ENCODE measurements around the gene GPR12. TPM values are rescaled to one million over a fixed set of nuclear protein-coding genes. Genes with fewer than 3 reads are reported as not detected.

The GPR12 gene, protein sequence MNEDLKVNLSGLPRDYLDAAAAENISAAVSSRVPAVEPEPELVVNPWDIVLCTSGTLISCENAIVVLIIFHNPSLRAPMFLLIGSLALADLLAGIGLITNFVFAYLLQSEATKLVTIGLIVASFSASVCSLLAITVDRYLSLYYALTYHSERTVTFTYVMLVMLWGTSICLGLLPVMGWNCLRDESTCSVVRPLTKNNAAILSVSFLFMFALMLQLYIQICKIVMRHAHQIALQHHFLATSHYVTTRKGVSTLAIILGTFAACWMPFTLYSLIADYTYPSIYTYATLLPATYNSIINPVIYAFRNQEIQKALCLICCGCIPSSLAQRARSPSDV
- not detected in 2 replicates for total RNA-seq

DNA sequence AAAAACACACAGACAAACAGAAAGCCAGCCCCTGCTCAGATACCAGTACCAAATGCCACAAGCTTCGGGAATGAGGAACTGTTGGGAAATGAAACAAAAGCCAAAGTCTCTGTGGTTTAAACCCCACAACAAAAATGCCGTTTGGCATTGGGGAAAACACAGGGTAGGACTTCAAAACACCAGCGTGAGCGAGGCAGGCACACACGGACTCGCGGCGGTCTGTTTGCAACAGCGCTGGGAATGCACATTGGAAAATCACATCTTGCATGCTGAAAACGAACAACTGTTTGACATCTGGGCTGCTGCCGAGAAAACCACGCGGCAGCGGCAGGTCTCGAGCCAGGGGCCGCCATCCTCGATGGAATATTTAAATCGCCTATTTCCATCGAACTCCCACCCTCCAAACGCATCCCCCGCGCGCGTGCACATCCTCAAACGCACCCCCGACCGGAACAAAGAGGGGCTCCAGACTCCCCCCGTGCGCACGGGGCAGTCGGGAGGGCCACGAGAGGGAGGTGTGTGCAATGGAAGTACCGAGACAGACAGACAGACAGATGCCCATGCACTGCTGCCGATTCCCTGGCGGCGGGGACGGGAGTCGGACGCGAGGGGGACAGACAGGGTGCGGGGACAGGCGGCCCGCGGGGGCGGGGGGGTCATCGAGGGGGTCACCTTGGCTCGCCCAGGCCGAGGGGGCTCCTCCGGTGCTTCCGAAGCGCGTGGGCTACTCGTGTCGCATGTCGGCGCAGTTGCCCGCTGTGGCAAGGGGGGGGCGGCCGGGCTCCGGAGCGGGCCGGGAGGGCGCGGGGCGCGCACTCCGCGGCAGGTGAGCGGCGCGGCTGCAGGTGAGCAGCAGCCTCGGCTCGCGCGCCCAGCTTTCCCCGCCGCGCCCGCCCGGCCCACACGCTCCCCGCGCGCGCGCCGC lies at the start of gene GPR12:
Gene GPR12 (minus strand): TSS at position 880 of the 925 bp plus-strand sequence. CDS start 959 bp downstream, outside the sequence.

Other genes starting within 250 kb of the GPR12 start
- 12.8 and 21.8 TPM in 2 replicates for gene WASF3, start 203.1 kb downstream of the GPR12 start, total RNA-seq

Data from pericardium fibroblast (primary cell).